Naive B cell (primary cell): Measurements from ENCODE around the gene CMYA5. TPM values are rescaled to one million over a fixed set of nuclear protein-coding genes. Genes with fewer than 3 reads are reported as not detected.
"Not testable (repeated sequence)": the region's sequence is repeated elsewhere in the genome, so short reads cannot be mapped to it uniquely, and the experiment has no call there.

ENCODE experiments used
- ATAC-seq, 2 donors: fragments of 150-1000 bp; cut with Tn5 transposase; 2 replicates each; pipeline ENCODE4 v1.10.0; 2021; ENCODE audit warnings: low read depth in 2 of 2, mild to moderate bottlenecking in 2 of 2, moderate library complexity in 2 of 2
- DNase-seq: peaks from one replicate; pipeline ENCODE4 v3.0.0; 2022
- H3K27ac Mint-ChIP-seq, 6 donors: one replicate each; pipeline ENCODE4 v1.8.0; 2020 to 2022; ENCODE audit warnings: mild to moderate bottlenecking in 6 of 6, mixed read lengths in 6 of 6, moderate library complexity in 5 of 6, inconsistent platforms in 2 of 6
- H3K27me3 Mint-ChIP-seq, 3 donors: one replicate each; pipeline ENCODE4 v1.8.0; 2021 to 2022; ENCODE audit warnings: mixed read lengths in 3 of 3, mild to moderate bottlenecking in 1 of 3
- H3K36me3 Mint-ChIP-seq, 2 donors: one replicate each; pipeline ENCODE4 v1.8.0; 2020 to 2022; ENCODE audit warnings: mixed read lengths in 2 of 2, inconsistent platforms in 1 of 2, mild to moderate bottlenecking in 1 of 2
- H3K4me1 Mint-ChIP-seq, 3 donors: one replicate each; pipeline ENCODE4 v1.8.0; 2020 to 2022; ENCODE audit warnings: mixed read lengths in 3 of 3, inconsistent platforms in 1 of 3, mild to moderate bottlenecking in 1 of 3, moderate library complexity in 1 of 3
- H3K4me3 Mint-ChIP-seq, 8 donors: one replicate each; pipeline ENCODE4 v1.8.0; 2020 to 2022; ENCODE audit warnings: mild to moderate bottlenecking in 8 of 8, mixed read lengths in 8 of 8, moderate library complexity in 8 of 8, inconsistent platforms in 2 of 8
- H3K9me3 Mint-ChIP-seq, 7 donors: one replicate each; pipeline ENCODE4 v1.8.0; 2020 to 2022; ENCODE audit warnings: mixed read lengths in 7 of 7, mild to moderate bottlenecking in 5 of 7, inconsistent platforms in 2 of 7, moderate library complexity in 1 of 7
- polyA plus RNA-seq, 6 donors: library from polyadenylated mRNA; unstranded; fragments of 300-500 nt; fragmentation: Illumina TruSeq; gene quantifications; one replicate each; pipeline ENCODE4 v1.2.3, GENCODE V29; 2021; ENCODE audit warnings: low read depth in 6 of 6

CMYA5 gene
- not detected for polyA plus RNA-seq

DNA sequence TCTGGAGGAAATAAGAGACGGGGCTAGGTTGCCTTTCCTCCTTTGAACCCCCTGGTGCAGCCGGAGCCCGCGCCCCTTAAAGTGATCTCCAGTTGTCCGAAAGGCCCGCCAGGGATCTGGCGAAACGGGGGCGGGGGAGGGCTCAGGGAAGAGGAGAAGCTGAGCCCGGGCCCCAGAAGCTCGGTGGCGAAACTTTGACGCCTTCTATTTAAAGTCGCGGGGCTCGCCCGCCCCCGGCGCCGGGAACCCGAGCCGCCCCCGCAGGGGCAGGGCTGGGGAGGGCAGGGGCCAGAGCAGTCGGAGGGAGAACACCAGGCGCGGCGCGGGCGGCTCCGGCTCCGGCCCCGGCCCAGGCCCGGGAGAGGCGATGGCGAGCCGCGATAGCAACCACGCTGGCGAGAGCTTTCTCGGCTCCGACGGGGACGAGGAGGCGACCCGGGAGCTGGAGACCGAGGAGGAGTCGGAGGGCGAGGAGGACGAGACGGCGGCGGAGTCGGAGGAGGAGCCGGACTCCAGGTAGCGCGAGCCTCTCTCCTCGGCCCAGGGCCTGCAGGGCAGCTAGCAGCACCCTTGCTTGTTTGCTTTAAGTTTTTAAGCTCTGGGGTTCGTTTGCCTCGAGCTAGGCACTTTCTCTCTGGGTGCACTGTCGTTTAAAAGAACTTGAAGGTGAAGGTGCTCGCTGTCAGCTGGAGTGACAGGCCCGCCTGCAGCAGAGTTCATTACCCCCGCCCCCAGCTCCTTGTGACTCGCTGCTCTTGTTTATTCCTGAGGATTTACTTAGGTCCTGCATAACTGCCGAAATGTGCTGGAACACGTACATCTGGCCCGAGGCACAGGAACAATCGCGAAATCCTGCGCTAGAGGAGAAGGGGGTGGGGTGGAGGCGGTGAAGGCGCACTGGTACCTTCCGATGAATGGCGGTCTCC, at the start of gene CMYA5:
CMYA5 (plus strand) TSS at position 296 of the 926 bp plus-strand sequence; CDS start at position 368, 72 bp downstream.
- H3K27ac Mint-ChIP-seq = peak within 1 kb of the TSS in 2 of 6 donors; percentile 44 to 55
- DNase-seq = no peak

DNA sequence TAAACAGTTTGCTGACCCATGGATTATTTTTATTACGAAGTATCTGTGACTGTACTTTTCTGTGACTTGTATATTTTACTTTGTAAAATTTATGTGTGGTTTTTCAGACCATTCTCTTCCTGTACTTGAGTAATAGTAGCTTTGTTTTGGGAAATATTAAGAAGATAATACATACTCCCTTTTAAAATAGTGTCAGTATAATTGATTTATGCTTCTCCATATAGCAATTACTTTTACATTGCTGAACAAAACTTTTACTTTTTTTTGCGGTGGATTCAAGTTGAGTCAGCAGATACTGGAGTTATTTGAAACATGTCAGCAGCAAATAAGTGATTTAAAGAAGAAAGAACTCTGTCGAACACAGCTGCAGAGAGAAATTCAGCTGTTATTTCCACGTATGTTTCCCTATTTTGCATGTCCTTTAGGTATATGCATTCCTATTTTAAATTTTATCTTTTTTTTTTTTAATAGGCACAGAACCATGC, 49.0 kb upstream of the CMYA5 start:
- H3K4me3 Mint-ChIP-seq = no peak overlapping the region
- no peaks in the 10 kb centered on the region for H3K9me3 Mint-ChIP-seq
- ATAC-seq = no peak
- no peak for DNase-seq
- H3K27me3 Mint-ChIP-seq = no peaks in the 10 kb centered on the region
- peak overlapping the region in 1 of 6 donors; percentile 70 for H3K27ac Mint-ChIP-seq
- H3K4me1 Mint-ChIP-seq = peaks cover 9 to 21% (median 15%) of the 10 kb centered on the region in 3 donors
- peaks cover 18 to 28% of the 10 kb centered on the region in 2 donors for H3K36me3 Mint-ChIP-seq

More for the DNA sequence above, at the start of gene CMYA5:
- peaks cover 0 to 8% (median 0%) of the 10 kb centered on the region in 3 donors for H3K4me1 Mint-ChIP-seq
- H3K4me3 Mint-ChIP-seq = peak within 1 kb of the TSS in 1 of 8 donors; percentile 48
- H3K27me3 Mint-ChIP-seq = no peaks in the 10 kb centered on the region
- H3K36me3 Mint-ChIP-seq = peaks cover 12 to 19% of the 10 kb centered on the region in 2 donors
- H3K9me3 Mint-ChIP-seq = peaks cover 0 to 4% (median 0%) of the 10 kb centered on the region in 7 donors
- no peak for ATAC-seq

DNA sequence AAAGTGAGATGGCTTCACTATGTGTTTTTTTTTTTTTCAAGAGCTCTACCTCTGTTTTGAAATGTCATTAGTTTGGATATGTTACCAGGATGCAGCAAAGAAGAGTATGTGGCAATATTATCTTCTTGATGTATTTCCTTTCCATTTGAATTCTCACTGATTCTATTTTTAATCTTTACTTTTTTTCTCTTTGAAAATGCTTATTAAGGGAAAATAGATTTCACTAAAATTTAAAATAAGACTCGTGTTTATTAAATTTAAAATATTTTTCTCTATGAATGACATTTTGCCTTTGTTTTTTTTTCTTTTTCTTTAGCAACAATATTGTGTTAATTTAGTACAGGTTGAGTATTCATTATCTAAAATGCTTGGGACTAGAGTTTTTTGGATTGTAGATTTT, 48.2 kb upstream of the CMYA5 start:
- no peak for DNase-seq
- Mint-ChIP-seq H3K9me3 (no peaks in the 10 kb centered on the region), H3K36me3 (peaks cover 18 to 29% of the 10 kb centered on the region in 2 donors), H3K27ac (no peak overlapping the region), H3K4me1 (peaks cover 9 to 21% (median 15%) of the 10 kb centered on the region in 3 donors), H3K27me3 (no peaks in the 10 kb centered on the region), H3K4me3 (no peak overlapping the region)
- no peak for ATAC-seq

DNA sequence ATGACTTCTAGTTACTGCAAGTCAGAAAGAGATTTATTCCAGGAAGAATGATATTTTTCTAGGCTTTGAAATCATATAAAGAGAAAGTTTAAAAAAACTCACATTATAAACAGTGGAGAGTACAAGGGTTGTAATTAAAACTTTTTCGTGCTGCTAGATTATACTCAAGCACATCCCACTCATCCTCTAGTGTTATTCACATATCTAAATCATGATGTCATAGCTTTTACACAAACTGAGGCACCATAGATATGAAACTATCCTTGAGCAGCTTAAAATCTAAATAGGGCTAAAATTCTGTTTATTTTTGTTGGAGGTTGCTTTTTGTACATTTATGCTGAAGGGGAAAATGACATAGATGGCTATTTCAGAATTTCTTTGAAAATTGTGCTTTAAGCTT, 47.4 kb upstream of the CMYA5 start:
- peaks cover 9 to 21% (median 15%) of the 10 kb centered on the region in 3 donors for H3K4me1 Mint-ChIP-seq
- ATAC-seq = no peak
- peaks cover 18 to 29% of the 10 kb centered on the region in 2 donors for H3K36me3 Mint-ChIP-seq
- no peak overlapping the region for H3K4me3 Mint-ChIP-seq
- no peaks in the 10 kb centered on the region for H3K9me3 Mint-ChIP-seq
- no peak overlapping the region for H3K27ac Mint-ChIP-seq
- no peaks in the 10 kb centered on the region for H3K27me3 Mint-ChIP-seq
- DNase-seq = no peak

DNA sequence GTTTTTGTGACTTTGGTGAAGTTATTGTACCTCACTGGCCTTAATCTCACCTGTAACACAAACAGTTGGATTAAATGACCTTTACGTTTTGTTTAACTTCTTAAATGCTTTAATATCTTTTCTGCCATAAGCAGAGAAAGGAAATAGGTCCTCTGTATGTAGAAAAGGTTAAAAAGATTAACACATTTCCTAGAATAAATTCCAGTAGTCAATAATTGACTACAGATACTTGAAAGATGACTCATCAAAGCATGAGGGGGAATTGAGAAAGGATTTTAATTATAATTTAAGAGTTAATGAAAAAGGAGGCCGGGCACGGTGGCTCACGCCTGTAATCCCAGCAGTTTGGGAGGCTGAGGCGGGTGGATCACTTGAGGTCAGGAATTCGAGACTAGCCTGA, 35.8 kb upstream of the CMYA5 start:
- Mint-ChIP-seq H3K36me3 (peaks cover 0 to 19% of the 10 kb centered on the region in 2 donors), H3K4me1 (peaks cover 0 to 3% (median 0%) of the 10 kb centered on the region in 3 donors), H3K27me3 (no peaks in the 10 kb centered on the region)

DNA sequence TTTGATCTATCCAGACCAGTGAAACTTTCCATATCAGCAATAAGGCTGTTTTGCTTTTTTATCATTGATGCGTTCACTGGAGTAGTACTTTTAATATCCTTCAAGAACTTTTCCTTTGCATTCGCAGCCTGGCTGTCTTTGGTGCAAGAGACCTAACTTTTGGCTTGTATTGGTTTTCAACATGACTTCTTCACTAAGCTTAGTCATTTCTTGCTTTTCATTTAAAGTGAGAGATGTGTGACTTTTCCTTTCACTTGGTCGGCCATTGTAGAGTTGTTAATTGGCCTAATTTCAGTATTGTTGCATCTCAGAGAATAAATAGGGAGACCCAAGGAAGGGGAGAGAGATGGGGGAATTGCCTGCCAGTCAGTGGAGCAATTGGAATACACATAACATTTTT, 26.4 kb upstream of the CMYA5 start:
- H3K36me3 Mint-ChIP-seq = peaks cover 20 to 25% of the 10 kb centered on the region in 2 donors

More for the DNA sequence above, 35.8 kb upstream of the CMYA5 start:
- Mint-ChIP-seq H3K4me3 (no peak overlapping the region), H3K9me3 (no peaks in the 10 kb centered on the region), H3K27ac (no peak overlapping the region)
- DNase-seq (no peak), ATAC-seq (no peak)

DNA sequence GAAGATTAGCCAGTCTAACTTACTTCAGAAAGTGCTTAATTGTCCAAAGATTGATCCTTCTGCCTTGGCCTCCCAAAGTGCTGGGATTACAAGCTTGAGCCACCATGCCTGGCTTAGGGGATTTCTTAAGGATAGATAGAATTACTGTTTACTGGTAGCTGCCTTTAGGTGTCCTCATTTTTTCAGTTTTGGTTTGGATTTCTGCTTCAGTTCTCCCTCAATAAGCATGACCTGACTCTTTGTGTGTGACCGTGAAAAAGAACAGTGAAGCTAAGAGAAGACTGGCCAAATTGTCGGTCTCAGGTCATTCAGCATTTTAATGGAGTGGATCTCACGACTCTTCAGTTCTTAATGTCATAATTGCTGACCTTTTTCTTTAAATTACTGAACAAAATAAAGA, 22.9 kb upstream of the CMYA5 start:
- Mint-ChIP-seq H3K4me1 (no peaks in the 10 kb centered on the region), H3K36me3 (peaks cover 15 to 27% of the 10 kb centered on the region in 2 donors)

More for the DNA sequence above, 26.4 kb upstream of the CMYA5 start:
- DNase-seq (no peak), ATAC-seq (no peak)
- Mint-ChIP-seq H3K27me3 (no peaks in the 10 kb centered on the region), H3K9me3 (peaks cover 0 to 6% (median 0%) of the 10 kb centered on the region in 7 donors), H3K4me1 (no peaks in the 10 kb centered on the region), H3K4me3 (no peak overlapping the region), H3K27ac (no peak overlapping the region)

DNA sequence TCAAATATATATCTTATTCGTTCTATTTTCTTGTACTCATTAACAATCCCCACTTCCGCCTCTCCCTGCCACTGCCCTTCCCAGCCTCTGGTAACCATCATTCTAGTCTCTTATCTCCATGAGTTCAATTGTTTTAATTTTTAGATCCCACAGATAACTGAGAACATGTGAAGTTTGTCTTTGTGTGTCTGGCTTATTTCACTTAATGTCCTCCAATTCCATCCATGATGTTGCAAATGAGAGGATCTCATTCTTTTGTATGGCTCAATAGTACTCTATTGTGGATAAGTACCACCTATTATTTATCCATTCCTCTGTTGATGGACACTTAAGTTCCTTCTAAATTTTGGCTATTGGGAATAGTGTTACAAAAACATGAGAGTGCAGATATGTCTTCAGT, 17.2 kb upstream of the CMYA5 start:
- H3K27me3 Mint-ChIP-seq = no peaks in the 10 kb centered on the region
- DNase-seq (no peak), ATAC-seq (no peak)
- peak overlapping the region in 1 of 6 donors; percentile 33 for H3K27ac Mint-ChIP-seq
- peaks cover 24 to 34% of the 10 kb centered on the region in 2 donors for H3K36me3 Mint-ChIP-seq
- H3K4me3 Mint-ChIP-seq = no peak overlapping the region
- no peaks in the 10 kb centered on the region for H3K9me3 Mint-ChIP-seq
- peaks cover 0 to 16% (median 8%) of the 10 kb centered on the region in 3 donors for H3K4me1 Mint-ChIP-seq

More for the DNA sequence above, 22.9 kb upstream of the CMYA5 start:
- Mint-ChIP-seq H3K27me3 (no peaks in the 10 kb centered on the region), H3K4me3 (no peak overlapping the region), H3K27ac (peak overlapping the region in 2 of 6 donors; percentile 27 to 62), H3K9me3 (peaks cover 0 to 5% (median 0%) of the 10 kb centered on the region in 7 donors)
- no peak for DNase-seq
- no peak for ATAC-seq

DNA sequence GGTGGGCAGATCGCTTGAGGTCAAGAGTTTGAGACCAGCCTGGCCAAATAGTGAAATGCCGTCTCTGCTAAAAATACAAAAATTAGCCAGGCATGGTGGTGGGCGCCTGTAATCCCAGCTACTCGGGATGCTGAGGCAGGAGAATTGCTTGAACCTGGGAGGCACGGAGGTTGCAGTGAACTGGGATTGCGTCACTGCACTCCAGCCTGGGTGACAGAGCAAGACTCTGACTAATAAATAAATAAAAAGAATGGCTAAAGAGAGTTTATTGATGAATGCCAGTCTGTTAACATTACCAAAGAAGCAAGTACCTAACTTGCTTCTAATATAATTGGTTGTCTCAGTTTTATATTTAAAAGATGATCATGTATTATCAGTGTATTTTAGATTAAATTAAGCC, 13.3 kb upstream of the CMYA5 start:
- Mint-ChIP-seq H3K4me1 (peaks cover 0 to 16% (median 8%) of the 10 kb centered on the region in 3 donors), H3K36me3 (peaks cover 28 to 40% of the 10 kb centered on the region in 2 donors)
- H3K9me3 Mint-ChIP-seq, ATAC-seq, H3K27me3 Mint-ChIP-seq, H3K4me3 Mint-ChIP-seq, DNase-seq, H3K27ac Mint-ChIP-seq: not testable (repeated sequence)

DNA sequence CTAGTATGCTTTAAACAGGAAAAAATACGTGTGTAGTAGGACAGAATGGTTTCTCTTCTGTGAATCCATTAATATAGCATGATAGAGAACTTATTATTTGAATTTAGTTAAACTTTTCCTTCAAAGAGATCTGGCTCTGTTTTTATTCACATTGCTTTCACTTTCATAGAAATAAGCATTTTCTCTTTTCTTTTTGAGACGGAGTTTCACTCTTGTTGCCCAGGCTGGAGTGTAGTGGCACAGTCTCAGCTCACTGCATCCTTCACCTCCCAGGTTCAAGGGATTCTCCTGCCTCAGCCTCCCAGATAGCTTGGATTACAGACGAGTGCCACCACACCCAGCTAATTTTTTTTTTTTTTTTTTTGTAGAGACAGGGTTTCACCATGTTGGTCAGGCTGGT, 7.5 kb upstream of the CMYA5 start:
- not testable (repeated sequence) for ATAC-seq, H3K9me3 Mint-ChIP-seq, H3K4me3 Mint-ChIP-seq, H3K27me3 Mint-ChIP-seq, H3K27ac Mint-ChIP-seq, DNase-seq, H3K4me1 Mint-ChIP-seq
- H3K36me3 Mint-ChIP-seq = peaks cover 32 to 33% of the 10 kb centered on the region in 2 donors

DNA sequence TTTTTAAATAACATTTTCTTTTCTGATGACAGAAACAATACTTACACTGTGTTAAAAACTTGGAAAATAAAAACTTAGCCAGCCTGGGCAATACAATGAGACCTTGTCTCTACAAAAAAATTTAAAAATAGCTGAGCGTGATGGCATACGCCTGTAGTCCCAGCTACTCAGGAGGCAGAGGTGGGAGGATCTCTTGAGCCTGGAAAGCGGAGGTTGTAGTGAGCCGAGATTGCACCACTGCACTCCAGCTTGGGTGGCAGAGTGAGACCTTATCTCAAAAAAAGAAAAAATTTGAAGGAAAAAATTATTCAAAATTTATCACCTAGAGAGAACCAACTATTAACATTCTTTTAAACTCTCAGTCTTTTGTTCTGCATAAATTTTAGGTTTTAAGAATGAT, 4.9 kb upstream of the CMYA5 start:
- Mint-ChIP-seq H3K36me3 (peaks cover 44 to 45% of the 10 kb centered on the region in 2 donors), H3K4me3 (no peak overlapping the region), H3K9me3 (peaks cover 0 to 2% (median 0%) of the 10 kb centered on the region in 7 donors), H3K27ac (no peak overlapping the region), H3K27me3 (no peaks in the 10 kb centered on the region), H3K4me1 (no peaks in the 10 kb centered on the region)
- DNase-seq (no peak), ATAC-seq (no peak)

DNA sequence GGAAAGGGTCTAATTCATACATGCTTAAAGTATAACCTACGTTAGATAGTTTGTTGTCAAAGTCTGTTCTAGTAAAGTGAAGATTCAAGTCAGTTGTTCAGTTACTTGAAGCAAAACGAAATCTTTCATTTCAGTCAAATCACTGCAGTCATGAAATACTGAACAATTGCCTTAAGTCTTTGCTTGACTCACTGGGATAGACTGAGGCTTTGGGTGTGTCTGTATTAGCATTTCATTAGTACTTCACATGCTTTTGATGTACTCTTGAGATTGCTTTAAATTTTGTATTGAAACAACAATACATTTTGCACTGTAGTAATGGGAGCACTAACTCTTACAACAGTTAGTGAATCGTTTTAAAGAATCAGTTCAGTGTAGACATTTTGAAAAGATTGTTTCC, 4.0 kb upstream of the CMYA5 start:
- Mint-ChIP-seq H3K4me3 (no peak overlapping the region), H3K9me3 (peaks cover 0 to 4% (median 0%) of the 10 kb centered on the region in 7 donors), H3K4me1 (peaks cover 0 to under 1% (median 0%) of the 10 kb centered on the region in 3 donors), H3K36me3 (peaks cover 38 to 40% of the 10 kb centered on the region in 2 donors), H3K27ac (no peak overlapping the region), H3K27me3 (no peaks in the 10 kb centered on the region)
- ATAC-seq (no peak), DNase-seq (no peak)

DNA sequence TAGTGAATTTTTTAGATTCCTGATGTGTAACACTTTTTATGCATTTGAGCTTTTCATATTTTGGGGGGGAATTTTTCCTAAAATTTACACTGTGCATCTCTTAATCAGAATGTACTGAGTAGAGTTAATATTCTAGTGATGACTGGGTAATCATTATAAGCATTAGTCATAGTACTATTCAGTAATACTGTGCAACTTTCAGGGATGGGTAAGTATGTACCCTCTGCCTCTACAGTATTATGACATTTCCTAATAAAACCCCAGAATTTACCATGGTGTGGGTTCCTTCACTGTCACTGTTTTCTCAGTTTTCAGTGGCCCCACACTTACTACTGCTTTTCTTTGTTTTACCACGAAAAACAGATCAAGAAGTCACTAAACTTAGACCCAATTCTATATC, 2.8 kb upstream of the CMYA5 start:
- no peak overlapping the region for H3K4me3 Mint-ChIP-seq
- H3K4me1 Mint-ChIP-seq = peaks cover 0 to 8% (median 0%) of the 10 kb centered on the region in 3 donors
- ATAC-seq = no peak
- DNase-seq = no peak
- H3K27me3 Mint-ChIP-seq = no peaks in the 10 kb centered on the region
- peaks cover 0 to 4% (median 0%) of the 10 kb centered on the region in 7 donors for H3K9me3 Mint-ChIP-seq
- peaks cover 28% of the 10 kb centered on the region in 2 donors for H3K36me3 Mint-ChIP-seq
- H3K27ac Mint-ChIP-seq = no peak overlapping the region
